Osteocyte (in vitro differentiated cells): ENCODE measurements around the gene PPP1R37. TPM values are rescaled to one million over a fixed set of nuclear protein-coding genes. Genes with fewer than 3 reads are reported as not detected.

ENCODE experiments used
- DNase-seq: peaks from one replicate; pipeline ENCODE4 v3.0.0; 2021; ENCODE audit warnings: mixed read lengths; ENCODE audit not compliant: unreplicated experiment; ENCODE audit errors: extremely low spot score
- H3K27ac Mint-ChIP-seq: one replicate; pipeline ENCODE4 v1.8.0; 2021; ENCODE audit warnings: mild to moderate bottlenecking, mixed read lengths; ENCODE audit not compliant: unreplicated experiment
- H3K27me3 Mint-ChIP-seq: one replicate; pipeline ENCODE4 v1.8.0; 2021; ENCODE audit warnings: mixed read lengths; ENCODE audit not compliant: unreplicated experiment
- H3K36me3 Mint-ChIP-seq: one replicate; pipeline ENCODE4 v1.8.0; 2021; ENCODE audit warnings: mixed read lengths; ENCODE audit not compliant: unreplicated experiment
- H3K4me1 Mint-ChIP-seq: one replicate; pipeline ENCODE4 v1.8.0; 2021; ENCODE audit warnings: mixed read lengths; ENCODE audit not compliant: unreplicated experiment
- H3K4me3 Mint-ChIP-seq: one replicate; pipeline ENCODE4 v1.8.0; 2021; ENCODE audit warnings: mild to moderate bottlenecking, moderate library complexity, mixed read lengths; ENCODE audit not compliant: unreplicated experiment
- H3K9me3 Mint-ChIP-seq: one replicate; pipeline ENCODE4 v1.8.0; 2021; ENCODE audit warnings: mixed read lengths; ENCODE audit not compliant: unreplicated experiment
- total RNA-seq: library from RNA; stranded (reverse); gene quantifications from 2 replicates; pipeline ENCODE4 v1.2.1, GENCODE V29; 2021
- TF ChIP-seq, protein P1 (sequence below): fragments of 200-600 bp; sonication (generic); IDR thresholded peaks from 2 replicates; pipeline ENCODE4 v1.5.0; 2021; ENCODE audit warnings: antibody characterized with exemption, mild to moderate bottlenecking, moderate library complexity

Gene PPP1R37
- total RNA-seq, 1 donor from 2014 or later: 34.8 TPM

DNA sequence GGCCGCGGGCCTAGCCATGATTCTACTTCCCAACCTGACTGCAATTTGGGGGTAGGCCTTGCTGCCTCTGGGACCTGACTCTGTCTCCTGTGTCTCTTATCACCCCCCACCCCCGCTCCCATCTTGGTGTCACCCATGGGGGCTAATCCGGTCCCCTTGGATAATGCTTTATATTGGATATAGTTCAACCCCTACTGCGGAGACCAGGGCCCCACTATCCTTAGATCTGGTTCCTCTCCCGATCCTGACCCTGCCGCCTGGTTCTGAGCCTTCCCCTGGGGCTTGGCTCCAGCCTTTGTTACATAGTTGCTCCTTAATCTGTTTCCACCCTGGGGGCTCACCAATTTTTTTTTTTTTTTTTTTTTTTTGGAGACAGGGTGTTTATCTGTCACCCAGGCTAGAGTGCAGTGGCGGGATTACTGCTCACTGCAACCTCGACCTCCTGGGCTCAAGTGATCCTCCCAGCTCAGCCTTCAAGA is 87.0 kb downstream of the PPP1R37 start:
- DNase-seq: no peak
- H3K4me3 Mint-ChIP-seq: peak overlapping the region; percentile 73

DNA sequence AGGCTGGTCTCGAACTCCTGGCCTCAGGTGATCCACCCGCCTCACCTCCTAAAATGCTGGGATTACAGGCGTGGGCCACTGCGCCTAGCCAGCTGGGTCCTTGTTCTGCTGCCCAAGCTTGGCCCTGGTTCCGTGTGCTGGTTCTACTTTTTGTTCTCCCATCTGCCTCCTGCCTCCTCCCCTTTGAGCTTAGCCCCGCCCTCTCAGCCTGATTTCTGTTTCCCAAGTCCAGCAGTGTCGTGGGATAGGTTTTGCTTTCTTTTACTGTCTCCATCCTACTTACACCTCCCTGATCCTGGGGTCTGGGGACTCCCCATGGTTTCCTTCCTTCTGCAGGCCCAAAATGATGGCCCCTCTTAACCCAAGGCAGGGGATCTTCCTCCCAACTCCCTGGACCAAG is 88.0 kb downstream of the PPP1R37 start:
- no peaks in the 10 kb centered on the region for H3K9me3 Mint-ChIP-seq
- H3K27me3 Mint-ChIP-seq: no peaks in the 10 kb centered on the region
- TF ChIP-seq, protein P1, sequence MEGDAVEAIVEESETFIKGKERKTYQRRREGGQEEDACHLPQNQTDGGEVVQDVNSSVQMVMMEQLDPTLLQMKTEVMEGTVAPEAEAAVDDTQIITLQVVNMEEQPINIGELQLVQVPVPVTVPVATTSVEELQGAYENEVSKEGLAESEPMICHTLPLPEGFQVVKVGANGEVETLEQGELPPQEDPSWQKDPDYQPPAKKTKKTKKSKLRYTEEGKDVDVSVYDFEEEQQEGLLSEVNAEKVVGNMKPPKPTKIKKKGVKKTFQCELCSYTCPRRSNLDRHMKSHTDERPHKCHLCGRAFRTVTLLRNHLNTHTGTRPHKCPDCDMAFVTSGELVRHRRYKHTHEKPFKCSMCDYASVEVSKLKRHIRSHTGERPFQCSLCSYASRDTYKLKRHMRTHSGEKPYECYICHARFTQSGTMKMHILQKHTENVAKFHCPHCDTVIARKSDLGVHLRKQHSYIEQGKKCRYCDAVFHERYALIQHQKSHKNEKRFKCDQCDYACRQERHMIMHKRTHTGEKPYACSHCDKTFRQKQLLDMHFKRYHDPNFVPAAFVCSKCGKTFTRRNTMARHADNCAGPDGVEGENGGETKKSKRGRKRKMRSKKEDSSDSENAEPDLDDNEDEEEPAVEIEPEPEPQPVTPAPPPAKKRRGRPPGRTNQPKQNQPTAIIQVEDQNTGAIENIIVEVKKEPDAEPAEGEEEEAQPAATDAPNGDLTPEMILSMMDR: no peak
- H3K4me3 Mint-ChIP-seq: peak overlapping the region; percentile 73
- no peak overlapping the region for H3K27ac Mint-ChIP-seq
- peaks cover 30% of the 10 kb centered on the region for H3K4me1 Mint-ChIP-seq
- H3K36me3 Mint-ChIP-seq: peaks cover 4% of the 10 kb centered on the region
- DNase-seq: no peak

More for the DNA sequence above, 87.0 kb downstream of the PPP1R37 start:
- peak overlapping the region; percentile 66 for H3K27ac Mint-ChIP-seq
- TF ChIP-seq, protein P1: no peak
- no peaks in the 10 kb centered on the region for H3K27me3 Mint-ChIP-seq
- H3K36me3 Mint-ChIP-seq: peaks cover 4% of the 10 kb centered on the region
- H3K9me3 Mint-ChIP-seq: no peaks in the 10 kb centered on the region
- peaks cover 29% of the 10 kb centered on the region for H3K4me1 Mint-ChIP-seq

DNA sequence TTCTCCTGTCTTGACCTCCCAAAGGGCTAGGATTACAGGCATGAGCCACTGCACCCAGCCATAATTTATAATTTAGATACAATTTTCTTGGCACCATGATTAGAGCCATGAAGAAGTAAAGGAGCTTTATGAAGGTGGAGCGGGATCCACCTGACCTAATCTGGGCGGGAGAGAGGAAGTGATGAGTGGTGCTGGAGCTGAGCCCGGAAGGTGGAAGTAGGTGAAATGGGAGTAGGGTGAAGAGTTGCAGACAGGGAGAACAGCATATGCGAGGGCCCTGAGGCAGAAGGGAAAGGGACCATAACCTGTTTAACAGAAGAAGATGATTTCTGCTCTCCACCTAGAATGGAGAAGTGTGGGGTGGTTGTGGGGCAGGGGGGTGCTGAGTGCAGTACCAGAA is 89.8 kb downstream of the PPP1R37 start:
- DNase-seq: no peak
- Mint-ChIP-seq H3K9me3 (no peaks in the 10 kb centered on the region), H3K4me1 (peaks cover 35% of the 10 kb centered on the region), H3K4me3 (no peak overlapping the region), H3K27ac (peak overlapping the region; percentile 40), H3K27me3 (no peaks in the 10 kb centered on the region), H3K36me3 (peaks cover 4% of the 10 kb centered on the region)
- TF ChIP-seq, protein P1: no peak

DNA sequence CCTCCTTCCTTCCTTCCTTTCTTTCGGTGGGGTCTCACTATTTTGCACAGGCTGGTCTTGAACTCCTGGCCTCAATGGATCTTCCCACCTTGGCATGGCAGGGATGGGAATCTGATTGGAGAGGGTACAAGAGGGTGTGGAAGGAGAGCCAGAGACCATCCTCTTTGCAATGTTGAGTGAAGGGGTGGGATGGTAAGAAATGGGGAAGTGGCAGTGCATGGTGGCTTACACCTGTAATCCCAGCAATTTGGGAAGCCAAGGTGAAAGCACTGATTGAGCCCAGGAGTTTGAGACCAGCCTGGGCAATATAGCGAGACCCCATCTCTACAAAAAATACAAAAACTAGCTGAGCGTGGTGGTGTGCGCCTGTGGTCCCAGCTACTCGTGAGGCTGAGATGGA is 91.1 kb downstream of the PPP1R37 start:
- Mint-ChIP-seq H3K4me3 (no peak overlapping the region), H3K36me3 (peaks cover 4% of the 10 kb centered on the region), H3K4me1 (peaks cover 32% of the 10 kb centered on the region), H3K27me3 (no peaks in the 10 kb centered on the region), H3K9me3 (no peaks in the 10 kb centered on the region), H3K27ac (no peak overlapping the region)
- TF ChIP-seq, protein P1: no peak
- no peak for DNase-seq

DNA sequence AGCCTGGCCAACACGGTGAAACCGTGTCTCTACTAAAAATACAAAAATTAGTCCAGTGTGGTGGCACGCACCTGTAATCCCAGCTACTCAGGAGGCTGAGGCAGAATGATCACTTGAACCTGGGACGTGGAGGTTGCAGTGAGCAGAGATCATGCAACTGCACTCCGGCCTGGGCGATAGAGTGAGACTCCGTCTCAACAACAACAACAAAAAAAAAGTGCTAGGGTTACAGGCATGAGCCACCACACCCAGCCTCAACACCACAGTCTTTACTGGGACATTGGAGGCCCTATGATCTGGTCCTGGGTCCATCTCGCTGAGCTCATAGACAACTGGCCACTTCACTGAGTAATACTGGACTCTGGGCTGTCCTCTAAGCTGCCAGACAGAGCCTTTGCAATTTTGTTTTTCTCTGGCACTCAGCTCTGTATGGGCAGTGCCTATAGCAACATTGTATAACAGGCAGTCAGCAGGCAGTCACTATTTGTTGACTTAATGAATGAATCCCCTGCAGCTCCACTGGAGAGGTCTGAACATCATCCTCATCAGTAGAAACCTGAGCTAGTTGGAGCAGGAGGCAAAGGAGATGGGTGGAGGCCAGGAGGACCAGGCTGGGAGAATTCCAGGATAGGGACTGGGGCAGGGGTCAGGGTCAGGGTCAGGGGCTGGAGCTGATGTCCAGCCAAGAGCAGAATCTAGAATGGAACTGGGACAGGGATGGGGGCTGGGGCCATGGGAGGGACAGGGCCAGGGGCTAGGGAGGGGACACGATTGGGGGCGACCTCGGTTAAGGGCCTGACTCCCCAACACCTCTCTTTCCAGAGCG is 93.7 kb downstream of the PPP1R37 start:
- Mint-ChIP-seq H3K27ac (peak overlapping the region; percentile 74), H3K36me3 (peaks cover 14% of the 10 kb centered on the region), H3K4me3 (no peak overlapping the region), H3K9me3 (peaks cover 5% of the 10 kb centered on the region), H3K4me1 (peaks cover 13% of the 10 kb centered on the region), H3K27me3 (no peaks in the 10 kb centered on the region)
- TF ChIP-seq, protein P1: no peak
- no peak for DNase-seq
